Activated CD8-positive, alpha-beta memory T cell treated with anti-CD3 and anti-CD28 coated beads, Interleukin-2, amount 50 U/mL, for 1 hour (primary cell): ENCODE results near the gene NAT9.

Experiments
- DNase-seq: peaks from one replicate; pipeline ENCODE4 v3.0.0-alpha.2; 2020; ENCODE audit errors: extremely low read depth

Gene NAT9

GRCh38 chr17:74728702-74729075 is 47.5 kb downstream of the NAT9 start:
- no peak for DNase-seq

- no peak for DNase-seq
Observed at GRCh38 chr17:74728033-74728701, 48.0 kb downstream of the NAT9 start.

GRCh38 chr17:74725111-74725510 is 51.0 kb downstream of the NAT9 start:
- DNase-seq: no peak

GRCh38 chr17:74723891-74724290 is 52.3 kb downstream of the NAT9 start:
- DNase-seq: no peak

- DNase-seq: no peak
Observed at GRCh38 chr17:74722782-74723181, 53.4 kb downstream of the NAT9 start.
